Suprapubic skin (tissue), 4 donors: ENCODE data around the gene SUPT6H. TPM values are rescaled to one million over a fixed set of nuclear protein-coding genes. Genes with fewer than 3 reads are reported as not detected.
A peak's percentile ranks its signal among the peaks of the same experiment; 100 is the strongest.

ENCODE experiments used
- DNase-seq, 2 donors: peaks; one replicate each; pipeline ENCODE4 v3.0.0-alpha.2; 2019; ENCODE audit warnings: low spot score in 2 of 2
- H3K27ac ChIP-seq: fragments of 200-600 bp; sonication (generic); one replicate; pipeline ENCODE4 v1.5.1; 2019
- H3K27me3 ChIP-seq: fragments of 200-600 bp; sonication (generic); one replicate; pipeline ENCODE4 v1.5.1; 2019
- H3K36me3 ChIP-seq: fragments of 200-600 bp; sonication (generic); one replicate; pipeline ENCODE4 v1.5.1; 2019
- H3K4me1 ChIP-seq: fragments of 200-600 bp; sonication (generic); one replicate; pipeline ENCODE4 v1.5.1; 2019
- H3K4me3 ChIP-seq: fragments of 200-600 bp; sonication (generic); one replicate; pipeline ENCODE4 v1.5.1; 2019; ENCODE audit warnings: mild to moderate bottlenecking
- H3K9me3 ChIP-seq: fragments of 200-600 bp; sonication (generic); one replicate; pipeline ENCODE4 v1.5.1; 2019
- CTCF ChIP-seq, 2 donors: fragments of 200-600 bp in 1 of 2; fragments of 450-650 bp in 1 of 2; sonication (generic) in 1 of 2; IDR thresholded peaks; one replicate each; pipeline ENCODE4 v1.5.1; 2016 to 2019; ENCODE audit warnings: antibody characterized with exemption in 2 of 2, mild to moderate bottlenecking in 1 of 2, moderate library complexity in 1 of 2
- EP300 ChIP-seq: sonication (generic); formaldehyde crosslinking; IDR thresholded peaks from one replicate; pipeline ENCODE4 v1.6.1; 2017; ENCODE audit warnings: antibody characterized with exemption
- POLR2A ChIP-seq, 2 donors: fragments of 450-650 bp; IDR thresholded peaks; one replicate each; pipeline ENCODE4 v1.6.1; 2017; ENCODE audit warnings: antibody characterized with exemption in 2 of 2, mild to moderate bottlenecking in 2 of 2, moderate library complexity in 2 of 2
- POLR2AphosphoS5 ChIP-seq, 3 donors: sonication (generic); formaldehyde crosslinking; IDR thresholded peaks; one replicate each; pipeline ENCODE4 v1.6.1; 2017; ENCODE audit warnings: antibody characterized with exemption in 3 of 3
- WGBS: methylation state at CpG from one replicate; pipeline ENCODE4 v1.1.5; 2018; 5-methylcytosine and 5-hydroxymethylcytosine counted together
- total RNA-seq, 4 donors: library from RNA; depleted of rRNA; stranded (reverse); fragments of >200 nt; gene quantifications; one replicate each; pipeline ENCODE4 v1.1.0, GENCODE V29; 2016

The SUPT6H gene
- total RNA-seq, 4 donors from 2014 or later: 41.1 to 123 (median 57.2) TPM

GRCh38 chr17:28745786-28746411 lies 83.9 kb downstream of the SUPT6H start:
- DNase-seq: no peak
- 37% methylated on average over 3 of the region's 4 CpGs for WGBS

GRCh38 chr17:28746611-28747050 lies 84.6 kb downstream of the SUPT6H start:
- H3K9me3 ChIP-seq: no peaks in the 10 kb centered on the region
- TF ChIP-seq POLR2A (IDR thresholded peaks at IDR 0.05): no peak
- no peak for TF ChIP-seq CTCF (IDR thresholded peaks at IDR 0.05)
- TF ChIP-seq POLR2AphosphoS5 (IDR thresholded peaks at IDR 0.05): no peak
- TF ChIP-seq EP300: no peak
- WGBS: 23% methylated on average over 4 of the region's 5 CpGs
- peaks cover 79% of the 10 kb centered on the region for H3K4me1 ChIP-seq
- peak overlapping the region; percentile 68 for H3K4me3 ChIP-seq
- DNase-seq: no peak
- H3K27me3 ChIP-seq: no peaks in the 10 kb centered on the region
- H3K27ac ChIP-seq: peak overlapping the region; percentile 95
- peaks cover 23% of the 10 kb centered on the region for H3K36me3 ChIP-seq

More at GRCh38 chr17:28745786-28746411, 83.9 kb downstream of the SUPT6H start:
- Histone ChIP-seq H3K27ac (peak overlapping the region; percentile 95), H3K4me3 (peak overlapping the region; percentile 68), H3K4me1 (peaks cover 87% of the 10 kb centered on the region), H3K9me3 (no peaks in the 10 kb centered on the region), H3K36me3 (peaks cover 23% of the 10 kb centered on the region), H3K27me3 (no peaks in the 10 kb centered on the region)
- TF ChIP-seq POLR2AphosphoS5 (IDR thresholded peaks at IDR 0.05) (peak in 1 of 3 donors; percentile 39), CTCF (IDR thresholded peaks at IDR 0.05) (no peak)

GRCh38 chr17:28747051-28747691 lies 85.2 kb downstream of the SUPT6H start:
- Histone ChIP-seq H3K27me3 (no peaks in the 10 kb centered on the region), H3K9me3 (no peaks in the 10 kb centered on the region), H3K4me1 (peaks cover 74% of the 10 kb centered on the region), H3K27ac (peak overlapping the region; percentile 95), H3K36me3 (peaks cover 23% of the 10 kb centered on the region), H3K4me3 (peak overlapping the region; percentile 68)
- peak in 1 of 2 donors; percentile 76 for DNase-seq
- WGBS: 20% methylated on average over 5 of the region's 7 CpGs
- no peak for TF ChIP-seq EP300
- no peak for TF ChIP-seq CTCF (IDR thresholded peaks at IDR 0.05)
- no peak for TF ChIP-seq POLR2AphosphoS5 (IDR thresholded peaks at IDR 0.05)
- TF ChIP-seq POLR2A (IDR thresholded peaks at IDR 0.05): no peak

DNA sequence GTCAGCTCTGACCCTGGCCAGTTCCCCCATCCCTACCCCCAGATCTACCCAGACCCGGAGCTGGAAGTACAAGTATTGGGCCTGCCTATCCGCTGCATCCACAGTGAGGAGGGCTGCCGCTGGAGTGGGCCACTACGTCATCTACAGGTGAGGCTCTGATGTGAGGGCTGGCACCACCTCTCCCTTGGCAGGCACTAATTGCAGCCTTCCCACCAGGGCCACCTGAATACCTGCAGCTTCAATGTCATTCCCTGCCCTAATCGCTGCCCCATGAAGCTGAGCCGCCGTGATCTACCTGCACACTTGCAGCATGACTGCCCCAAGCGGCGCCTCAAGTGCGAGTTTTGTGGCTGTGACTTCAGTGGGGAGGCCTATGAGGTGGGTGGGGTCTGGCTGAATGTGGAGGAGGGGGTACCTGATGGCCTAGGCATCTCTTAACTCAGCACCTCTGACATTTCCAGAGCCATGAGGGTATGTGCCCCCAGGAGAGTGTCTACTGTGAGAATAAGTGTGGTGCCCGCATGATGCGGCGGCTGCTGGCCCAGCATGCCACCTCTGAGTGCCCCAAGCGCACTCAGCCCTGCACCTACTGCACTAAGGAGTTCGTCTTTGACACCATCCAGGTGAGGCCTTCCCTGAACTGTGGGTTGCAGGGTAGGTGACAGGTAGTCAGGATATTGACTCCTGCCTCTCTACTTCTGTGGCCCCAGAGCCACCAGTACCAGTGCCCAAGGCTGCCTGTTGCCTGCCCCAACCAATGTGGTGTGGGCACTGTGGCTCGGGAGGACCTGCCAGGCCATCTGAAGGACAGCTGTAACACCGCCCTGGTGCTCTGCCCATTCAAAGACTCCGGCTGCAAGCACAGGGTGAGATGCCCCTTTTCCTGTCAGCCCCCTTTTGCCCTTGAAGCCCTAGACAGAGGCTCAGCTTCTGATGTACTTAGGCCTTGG lies 86.1 kb downstream of the SUPT6H start:
- DNase-seq: no peak
- Histone ChIP-seq H3K4me1 (peaks cover 67% of the 10 kb centered on the region), H3K4me3 (peak overlapping the region; percentile 68), H3K27ac (peak overlapping the region; percentile 95), H3K36me3 (peaks cover 23% of the 10 kb centered on the region), H3K9me3 (no peaks in the 10 kb centered on the region), H3K27me3 (no peaks in the 10 kb centered on the region)
- TF ChIP-seq POLR2AphosphoS5 (IDR thresholded peaks at IDR 0.05) (no peak), POLR2A (IDR thresholded peaks at IDR 0.05) (no peak), CTCF (IDR thresholded peaks at IDR 0.05) (no peak), EP300 (no peak)
- WGBS: 81% methylated on average over 17 of the region's 18 CpGs
